Natural killer cell (primary cell): ENCODE results near the gene TEKT5. TPM values are rescaled to one million over a fixed set of nuclear protein-coding genes. Genes with fewer than 3 reads are reported as not detected.
A peak's percentile ranks its signal among the peaks of the same experiment; 100 is the strongest.

ENCODE experiments used
- ATAC-seq, 3 donors: fragments of 150-1000 bp in 2 of 3; fragments of 200-7000 bp in 1 of 3; cut with Tn5 transposase; 1 replicate in 1 of 3; 2 replicates in 2 of 3; pipeline ENCODE4 v1.10.0; 2021; ENCODE audit warnings: mild to moderate bottlenecking in 2 of 3, moderate library complexity in 2 of 3
- DNase-seq, 2 donors: peaks; one replicate each; pipeline versions ENCODE4 v3.0.0 to v3.0.0-alpha.2; 2013 to 2021; ENCODE audit warnings: mixed read lengths in 1 of 2
- H3K27ac ChIP-seq: one replicate; pipeline ENCODE4 v1.5.1; 2013; ENCODE audit warnings: mild to moderate bottlenecking, low read length
- H3K27me3 ChIP-seq: one replicate; pipeline ENCODE4 v1.6.1; 2013; ENCODE audit warnings: low read length; ENCODE audit not compliant: control insufficient read depth, insufficient read depth
- H3K36me3 ChIP-seq: one replicate; pipeline ENCODE4 v1.6.1; 2013; ENCODE audit warnings: low read length; ENCODE audit not compliant: control insufficient read depth, insufficient read depth
- H3K4me1 ChIP-seq: one replicate; pipeline ENCODE4 v1.6.1; 2013; ENCODE audit warnings: low read length; ENCODE audit not compliant: control insufficient read depth, insufficient read depth
- H3K4me3 ChIP-seq: one replicate; pipeline ENCODE4 v1.5.1; 2013; ENCODE audit warnings: low read length
- H3K9me3 ChIP-seq: one replicate; pipeline ENCODE4 v1.6.1; 2013; ENCODE audit warnings: low read length; ENCODE audit not compliant: control insufficient read depth, insufficient read depth
- H3K27ac Mint-ChIP-seq, 2 donors: one replicate each; pipeline ENCODE4 v1.8.0; 2022; ENCODE audit warnings: mild to moderate bottlenecking in 2 of 2, mixed read lengths in 2 of 2, moderate library complexity in 1 of 2
- H3K27me3 Mint-ChIP-seq, 2 donors: one replicate each; pipeline ENCODE4 v1.8.0; 2022; ENCODE audit warnings: low read depth in 2 of 2, mixed read lengths in 2 of 2
- H3K36me3 Mint-ChIP-seq: one replicate; pipeline ENCODE4 v1.8.0; 2022; ENCODE audit warnings: mixed read lengths
- H3K4me1 Mint-ChIP-seq, 2 donors: one replicate each; pipeline ENCODE4 v1.8.0; 2022; ENCODE audit warnings: mixed read lengths in 2 of 2
- H3K4me3 Mint-ChIP-seq: one replicate; pipeline ENCODE4 v1.8.0; 2022; ENCODE audit warnings: mild to moderate bottlenecking, moderate library complexity, mixed read lengths
- H3K9me3 Mint-ChIP-seq, 2 donors: one replicate each; pipeline ENCODE4 v1.8.0; 2022; ENCODE audit warnings: mixed read lengths in 2 of 2
- WGBS: methylation state at CpG from one replicate; pipeline ENCODE4 v1.1.7; 2013; ENCODE audit warnings: missing lambda C conversion rate; ENCODE audit not compliant: insufficient coverage; 5-methylcytosine and 5-hydroxymethylcytosine counted together
- intact Hi-C: fragments of 100-400 bp; cut with micrococcal nuclease; formaldehyde crosslinking; loops from one replicate; pipeline ENCODE4 v1.14.2; 2022
- total RNA-seq, 4 donors: library from RNA; stranded (reverse); fragments of 120-200 nt in 1 of 4; gene quantifications; one replicate each; pipeline versions ENCODE4 v1.2.3 to v1.2.4, GENCODE V29; 2013 to 2022
- TF ChIP-seq, protein P1 (sequence below): fragments of 200-600 bp; IDR thresholded peaks from one replicate; pipeline ENCODE4 v1.8.0; 2022; ENCODE audit warnings: antibody characterized with exemption

The TEKT5 gene
- total RNA-seq, 3 donors from 2014 or later (not counting 1 experiment from before 2014, with no cell fraction given) = 1.1 TPM; not detected in 2

DNA sequence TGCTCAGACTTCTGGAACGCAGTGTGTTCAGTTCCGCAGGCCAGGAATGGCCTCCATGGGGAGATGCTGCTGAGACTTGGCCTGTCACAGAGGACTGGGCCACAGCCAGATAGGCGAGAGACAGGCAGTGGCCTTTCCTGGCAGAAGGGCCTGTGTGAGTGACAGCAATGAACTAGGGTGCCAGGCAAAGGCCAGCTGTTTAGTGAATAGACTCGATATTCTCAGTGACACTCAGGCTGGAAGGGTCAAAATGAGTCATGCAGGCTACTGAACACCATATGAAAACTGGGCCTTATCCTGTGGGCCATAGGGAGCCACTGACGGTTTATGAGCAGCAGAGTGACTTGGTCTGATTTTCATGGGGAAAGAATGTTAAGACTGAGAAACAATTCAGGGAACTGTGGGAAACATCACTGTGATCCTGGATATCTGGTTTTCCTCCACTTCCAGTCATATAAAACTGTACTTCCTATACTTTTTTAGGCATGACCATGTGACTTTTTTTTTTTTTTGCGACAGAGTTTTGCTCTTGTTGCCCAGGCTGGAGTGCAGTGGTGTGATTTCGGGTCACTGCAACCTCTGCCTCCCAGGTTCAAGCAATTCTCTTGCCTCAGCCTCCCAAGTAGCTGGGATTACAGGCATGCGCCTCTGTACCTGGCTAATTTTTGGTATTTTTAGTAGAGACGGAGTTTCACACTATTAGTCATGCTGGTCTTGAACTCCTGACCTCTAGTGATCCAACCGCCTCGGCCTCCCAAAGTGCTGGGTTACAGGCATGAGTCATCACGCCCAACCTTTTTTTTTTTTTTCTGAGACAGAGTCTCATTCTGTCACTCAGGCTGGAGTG lies 43.7 kb upstream of the TEKT5 start:
- 55% methylated on average over 12 of the region's 12 CpGs for WGBS
- intact Hi-C loops = loop anchor here (5.0 kb wide), 1 partner anchor 71 kb away; no protein-coding TSS in a partner anchor
- Histone ChIP-seq H3K27me3 (no peaks in the 10 kb centered on the region), H3K36me3 (no peaks in the 10 kb centered on the region), H3K4me3 (no peak overlapping the region), H3K27ac (no peak overlapping the region), H3K9me3 (no peaks in the 10 kb centered on the region), H3K4me1 (peaks cover 22% of the 10 kb centered on the region)
- TF ChIP-seq, protein P1, sequence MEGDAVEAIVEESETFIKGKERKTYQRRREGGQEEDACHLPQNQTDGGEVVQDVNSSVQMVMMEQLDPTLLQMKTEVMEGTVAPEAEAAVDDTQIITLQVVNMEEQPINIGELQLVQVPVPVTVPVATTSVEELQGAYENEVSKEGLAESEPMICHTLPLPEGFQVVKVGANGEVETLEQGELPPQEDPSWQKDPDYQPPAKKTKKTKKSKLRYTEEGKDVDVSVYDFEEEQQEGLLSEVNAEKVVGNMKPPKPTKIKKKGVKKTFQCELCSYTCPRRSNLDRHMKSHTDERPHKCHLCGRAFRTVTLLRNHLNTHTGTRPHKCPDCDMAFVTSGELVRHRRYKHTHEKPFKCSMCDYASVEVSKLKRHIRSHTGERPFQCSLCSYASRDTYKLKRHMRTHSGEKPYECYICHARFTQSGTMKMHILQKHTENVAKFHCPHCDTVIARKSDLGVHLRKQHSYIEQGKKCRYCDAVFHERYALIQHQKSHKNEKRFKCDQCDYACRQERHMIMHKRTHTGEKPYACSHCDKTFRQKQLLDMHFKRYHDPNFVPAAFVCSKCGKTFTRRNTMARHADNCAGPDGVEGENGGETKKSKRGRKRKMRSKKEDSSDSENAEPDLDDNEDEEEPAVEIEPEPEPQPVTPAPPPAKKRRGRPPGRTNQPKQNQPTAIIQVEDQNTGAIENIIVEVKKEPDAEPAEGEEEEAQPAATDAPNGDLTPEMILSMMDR = no peak
- Mint-ChIP-seq H3K4me1 (peaks cover 15 to 20% of the 10 kb centered on the region in 2 donors), H3K36me3 (no peaks in the 10 kb centered on the region), H3K27ac (peak overlapping the region in 1 of 2 donors; percentile 33), H3K4me3 (no peak overlapping the region), H3K27me3 (no peaks in the 10 kb centered on the region), H3K9me3 (no peaks in the 10 kb centered on the region)
- DNase-seq (peak in 1 of 2 donors; percentile 34), ATAC-seq (peak in 1 of 3 donors; percentile 6)

DNA sequence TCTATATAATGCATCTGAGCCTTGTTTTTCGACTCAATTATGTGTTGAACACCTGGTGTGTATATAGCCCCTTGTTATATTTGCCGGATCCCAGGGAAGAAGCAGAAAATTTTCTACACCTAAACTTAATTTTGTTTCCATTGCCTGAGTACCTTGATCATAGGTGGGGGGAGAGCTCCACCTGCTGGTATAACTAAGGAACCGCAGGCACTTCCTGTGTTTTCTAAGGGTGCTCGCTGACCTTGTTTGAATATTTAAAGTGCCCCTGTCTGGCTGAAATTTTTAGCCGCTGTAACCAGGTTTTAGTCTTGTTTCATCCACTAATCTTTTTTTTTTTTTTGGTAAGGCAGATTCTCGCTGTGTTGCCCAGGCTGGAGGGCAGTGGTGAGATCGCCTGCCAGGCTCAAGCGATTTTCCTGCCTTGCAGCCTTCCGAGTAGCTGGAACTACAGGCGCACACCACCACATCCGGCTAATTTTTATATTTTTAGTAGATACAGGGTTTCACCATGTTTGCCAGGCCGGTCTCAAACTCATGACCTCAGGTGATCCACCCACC lies 42.4 kb upstream of the TEKT5 start:
- Histone ChIP-seq H3K9me3 (no peaks in the 10 kb centered on the region), H3K4me1 (peaks cover 20% of the 10 kb centered on the region), H3K27me3 (no peaks in the 10 kb centered on the region), H3K27ac (peak overlapping the region; percentile 37), H3K36me3 (no peaks in the 10 kb centered on the region), H3K4me3 (peak overlapping the region; percentile 11)
- WGBS = 42% methylated on average over 10 of the region's 12 CpGs
- DNase-seq (peak; percentile 50 to 90), ATAC-seq (peak; percentile 93 to 99 (median 96))
- no peaks in the 10 kb centered on the region for H3K9me3 Mint-ChIP-seq
- peaks cover 9 to 14% of the 10 kb centered on the region in 2 donors for H3K4me1 Mint-ChIP-seq
- H3K36me3 Mint-ChIP-seq = no peaks in the 10 kb centered on the region
- TF ChIP-seq, protein P1 = peak; percentile 89
- H3K27me3 Mint-ChIP-seq = no peaks in the 10 kb centered on the region
- peak overlapping the region; percentile 62 for H3K4me3 Mint-ChIP-seq
- peak overlapping the region; percentile 51 to 56 for H3K27ac Mint-ChIP-seq
- intact Hi-C loops = loop anchor here (1.0 to 5.0 kb wide), 4 partner anchors 70 to 1576 kb away; no protein-coding TSS in a partner anchor

DNA sequence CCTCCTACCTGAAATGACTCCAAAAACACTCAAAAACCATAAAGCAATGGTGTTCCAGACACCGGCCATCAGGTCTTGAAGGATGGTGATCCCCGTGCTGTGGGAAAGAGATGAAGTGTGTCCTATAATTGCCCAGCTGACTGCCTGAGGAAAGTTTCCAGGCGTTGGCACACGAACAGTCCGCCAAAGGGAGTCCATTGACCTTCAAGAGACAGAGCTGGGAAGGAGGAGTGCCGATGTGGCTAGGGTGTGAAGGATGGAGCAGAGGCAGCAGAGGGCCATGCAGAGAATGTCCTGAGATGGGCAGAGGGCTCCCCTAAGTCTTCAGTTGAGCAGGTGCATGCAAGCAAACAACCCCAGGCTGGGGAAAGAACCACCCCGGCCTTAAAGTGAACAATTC lies 37.1 kb upstream of the TEKT5 start:
- no peak overlapping the region for H3K27ac Mint-ChIP-seq
- Histone ChIP-seq H3K4me1 (no peaks in the 10 kb centered on the region), H3K27ac (no peak overlapping the region), H3K27me3 (no peaks in the 10 kb centered on the region), H3K9me3 (no peaks in the 10 kb centered on the region), H3K4me3 (no peak overlapping the region), H3K36me3 (no peaks in the 10 kb centered on the region)
- no peaks in the 10 kb centered on the region for H3K36me3 Mint-ChIP-seq
- no peak overlapping the region for H3K4me3 Mint-ChIP-seq
- DNase-seq (no peak), ATAC-seq (no peak)
- 94% methylated on average over 7 of the region's 7 CpGs for WGBS
- no peaks in the 10 kb centered on the region for H3K9me3 Mint-ChIP-seq
- H3K27me3 Mint-ChIP-seq = no peaks in the 10 kb centered on the region
- TF ChIP-seq, protein P1 = no peak
- peaks cover under 1% of the 10 kb centered on the region in 2 donors for H3K4me1 Mint-ChIP-seq
- intact Hi-C loops = no loop called here
